ENCODE measurements around the gene POFUT1.
A peak's percentile ranks its signal among the peaks of the same experiment; 100 is the strongest.
"Not testable (repeated sequence)": the region's sequence is repeated elsewhere in the genome, so short reads cannot be mapped to it uniquely, and the experiment has no call there.

The POFUT1 gene

DNA sequence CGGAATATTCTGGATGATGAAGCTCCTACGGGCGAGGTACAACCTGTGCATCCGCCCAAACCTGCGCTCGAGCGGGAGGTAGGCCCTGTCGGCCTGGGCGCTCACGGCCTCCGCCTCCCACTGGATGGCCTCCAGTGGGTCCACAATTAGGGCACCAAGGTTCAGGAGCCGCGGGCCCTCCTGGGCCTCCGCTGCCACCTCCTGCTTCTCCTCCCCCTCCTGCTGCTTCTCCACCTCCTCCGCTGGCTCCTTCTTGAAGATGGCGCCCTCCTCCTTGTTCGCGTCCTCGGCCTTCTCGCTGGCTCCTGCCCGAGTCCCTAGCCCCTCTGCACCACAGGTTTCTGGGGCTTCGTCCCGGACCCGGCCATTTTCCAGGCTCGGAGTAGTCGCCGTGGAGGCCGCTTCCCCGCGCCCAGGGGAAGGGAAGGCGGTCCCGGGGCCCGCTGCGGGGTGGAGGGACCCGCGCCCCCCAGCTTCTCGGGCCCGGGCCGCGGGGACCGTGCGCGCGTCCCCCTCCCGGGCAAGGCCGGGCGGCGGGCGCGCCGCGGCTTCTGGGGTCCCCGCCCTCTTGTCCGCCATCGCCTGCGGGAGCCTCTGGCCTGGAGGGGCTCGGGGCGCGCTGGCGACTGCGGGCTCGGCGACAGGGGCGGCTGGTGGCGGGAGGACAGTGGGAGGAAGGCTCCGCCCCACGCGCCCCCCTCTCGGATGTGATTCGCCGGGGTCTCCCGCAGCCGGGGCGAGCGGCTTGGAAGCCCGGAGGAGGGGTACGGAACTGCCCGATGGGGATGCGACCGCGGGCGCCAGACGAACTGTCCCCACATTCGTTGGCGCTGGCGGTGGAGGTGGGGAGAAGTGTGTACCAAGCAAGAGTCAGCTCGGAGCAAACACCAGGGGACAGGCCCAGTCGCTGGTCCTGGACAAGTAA, 17.7 kb upstream of the POFUT1 start:
- DNase-seq = peak; percentile 57

DNA sequence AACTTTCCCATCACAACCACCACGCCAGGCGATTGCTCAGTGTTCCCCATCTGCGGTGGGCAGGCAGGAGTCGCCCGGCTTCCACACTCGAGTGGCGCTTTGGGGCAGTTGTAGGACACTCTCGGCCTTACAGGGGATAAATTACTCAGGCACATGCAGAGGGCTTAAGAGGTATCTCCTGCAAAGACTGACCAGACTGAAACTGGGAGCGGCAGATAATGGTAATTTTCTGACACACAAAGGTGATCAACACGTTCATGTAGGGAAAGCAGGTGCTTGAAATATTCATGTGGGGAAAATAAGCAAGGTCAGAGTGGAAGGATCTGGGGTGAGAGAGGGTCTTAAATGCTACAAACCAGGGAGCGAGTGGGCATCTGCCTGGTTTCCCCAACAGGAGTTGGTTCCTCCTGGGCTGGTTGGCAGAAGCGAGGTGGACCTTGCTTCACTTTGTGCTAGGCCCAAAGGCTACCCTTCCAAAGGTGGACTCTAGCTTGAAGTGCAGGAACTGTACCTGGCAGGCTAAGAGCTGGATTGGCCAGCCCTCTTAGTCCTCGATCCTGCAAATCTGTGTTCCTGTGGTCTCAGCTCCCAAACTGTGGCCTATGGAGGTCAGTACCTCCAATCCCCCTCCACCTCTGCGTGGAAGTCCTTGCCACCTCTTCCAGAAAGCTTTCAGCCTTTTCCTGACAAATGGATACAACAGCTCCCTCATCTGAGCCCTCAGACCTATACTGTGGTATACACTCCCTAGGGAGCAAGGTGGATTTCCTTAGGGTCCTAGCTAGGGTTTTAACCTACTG, 16.9 kb upstream of the POFUT1 start:
- DNase-seq = no peak

DNA sequence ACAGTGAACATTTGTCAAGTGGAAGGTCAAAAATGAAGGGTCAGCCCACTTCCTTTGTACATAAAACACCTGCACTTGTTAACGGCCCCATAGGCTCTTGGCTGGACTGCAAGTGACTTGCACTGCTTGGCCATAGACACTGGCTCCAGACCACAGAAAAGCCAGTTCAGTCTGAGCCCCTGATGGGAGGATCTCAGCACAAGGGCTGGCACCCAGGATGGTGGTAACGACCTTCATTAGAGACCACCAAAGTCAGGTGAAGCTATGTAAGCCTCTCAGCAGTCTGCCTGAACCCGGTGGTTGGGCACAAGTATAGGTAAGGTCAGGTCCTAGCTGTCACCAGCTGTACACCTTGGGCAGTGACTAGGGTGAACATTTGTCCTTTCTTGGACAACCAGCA, 16.3 kb upstream of the POFUT1 start:
- no peak for DNase-seq

DNA sequence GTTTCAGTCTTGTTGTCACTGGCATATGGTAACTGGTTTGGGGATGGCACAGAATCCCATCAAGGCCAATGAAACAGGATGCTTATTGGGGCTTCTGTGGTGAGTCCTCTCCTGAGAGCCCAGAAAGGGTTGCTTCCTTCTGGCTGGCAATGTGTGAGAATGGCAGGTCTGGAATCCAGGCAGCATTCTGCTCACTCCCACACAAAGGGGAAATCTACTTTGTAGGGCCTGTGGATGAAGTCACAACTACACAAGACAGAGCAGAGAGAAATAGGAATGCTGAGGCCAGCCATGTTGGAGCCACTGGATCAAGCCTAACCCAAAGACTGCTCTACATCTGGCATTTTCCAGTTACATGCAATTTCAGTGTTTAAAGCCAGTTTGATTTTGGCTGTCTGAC, 15.8 kb upstream of the POFUT1 start:
- no peak for DNase-seq

DNA sequence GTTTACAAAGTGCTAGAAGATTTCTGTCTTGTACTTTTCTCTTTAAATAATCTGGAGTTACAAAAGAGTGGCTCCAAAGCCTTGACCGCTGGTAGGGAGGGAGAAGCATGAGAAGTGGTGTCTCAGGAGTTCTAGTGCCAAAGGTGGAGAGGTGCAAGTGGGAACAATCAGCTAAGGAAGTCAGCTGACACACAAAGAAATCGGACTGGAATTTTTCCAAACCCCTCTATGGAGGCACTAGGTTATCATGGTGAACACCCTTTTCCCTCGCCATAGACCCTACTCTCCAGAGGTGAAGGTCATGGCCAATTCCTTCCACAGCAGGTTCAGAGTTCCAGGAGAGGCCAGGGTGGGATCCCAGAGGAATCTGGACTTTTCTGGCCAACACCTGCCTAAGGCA, 15.0 kb upstream of the POFUT1 start:
- no peak for DNase-seq

DNA sequence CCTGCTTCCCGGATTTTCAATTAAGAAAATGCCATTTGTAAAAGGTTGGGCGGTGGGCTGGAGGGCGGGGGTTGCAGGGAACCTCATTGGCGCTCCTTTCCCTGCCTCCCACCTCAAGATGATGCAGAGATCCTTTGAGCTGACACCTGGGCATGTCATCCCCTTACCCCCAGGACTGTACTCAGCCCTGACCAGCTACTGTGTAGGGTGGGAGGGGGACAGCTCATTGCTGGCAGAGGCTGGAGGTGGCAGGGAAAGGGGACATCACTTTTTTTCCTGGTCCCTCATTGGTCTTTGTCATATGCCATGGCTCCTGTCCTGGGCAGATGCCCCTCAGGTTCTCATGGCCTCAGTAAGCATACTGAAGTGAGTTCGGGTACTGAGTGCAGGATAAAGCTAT, 14.3 kb upstream of the POFUT1 start:
- DNase-seq = not testable (repeated sequence)

DNA sequence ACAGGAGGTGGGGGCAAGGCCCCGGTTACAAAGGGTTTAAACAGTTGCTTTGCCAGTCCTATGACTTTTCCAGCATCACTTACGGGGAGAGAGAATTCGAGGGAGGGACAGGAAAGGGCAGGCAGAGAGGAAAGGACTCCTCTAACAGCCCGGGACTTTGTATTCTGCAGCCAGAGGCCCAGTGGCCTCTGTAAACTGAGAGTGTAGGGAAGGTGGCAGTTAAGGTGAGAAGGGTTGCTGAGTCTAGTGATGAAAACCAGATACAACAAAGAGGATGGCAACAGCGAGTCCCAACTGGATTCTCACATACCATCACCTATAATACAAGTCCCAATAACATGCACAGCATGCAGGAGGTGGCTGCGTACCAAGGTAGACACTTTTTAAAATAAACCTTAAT, 13.7 kb upstream of the POFUT1 start:
- DNase-seq = no peak

DNA sequence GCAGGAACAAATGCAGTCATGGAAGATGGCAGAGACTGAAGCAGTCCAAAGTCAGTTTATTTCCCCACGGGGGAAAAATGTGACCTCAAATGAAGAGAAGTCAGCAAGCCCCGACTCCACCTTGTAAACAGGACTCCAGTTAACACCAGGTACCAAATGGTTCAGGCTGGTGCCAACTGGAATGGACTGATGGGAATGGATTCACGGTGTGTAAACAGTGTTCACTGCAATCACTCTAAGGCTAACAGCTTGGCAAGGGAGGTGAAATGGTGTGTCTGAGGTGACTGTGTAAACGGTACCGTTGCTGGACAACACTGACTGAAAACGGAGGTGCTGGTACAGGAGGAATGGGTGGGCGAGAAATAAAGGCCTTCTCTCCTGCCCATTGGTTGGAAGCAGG, 12.1 kb upstream of the POFUT1 start:
- DNase-seq = no peak

DNA sequence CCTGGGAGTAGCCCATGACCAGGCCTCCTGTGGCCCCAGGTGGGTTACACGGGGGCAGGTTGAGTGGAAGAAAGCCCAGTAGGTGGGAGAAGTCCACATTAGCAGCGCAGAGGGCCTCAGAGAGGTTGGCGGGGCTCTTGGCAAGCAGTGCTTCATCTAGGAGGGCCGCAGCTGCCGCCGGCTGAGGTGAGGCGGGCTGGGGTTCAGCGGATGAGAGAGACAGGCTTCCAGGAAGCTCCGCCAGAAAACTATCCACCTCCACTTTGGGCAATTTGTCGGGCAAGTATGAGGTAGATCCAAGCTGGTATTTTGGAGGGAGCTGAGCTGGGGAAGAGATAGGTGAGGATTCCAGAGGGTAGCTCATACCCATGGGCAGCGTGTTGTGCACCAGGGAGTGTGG, 11.1 kb upstream of the POFUT1 start:
- DNase-seq = not testable (repeated sequence)

DNA sequence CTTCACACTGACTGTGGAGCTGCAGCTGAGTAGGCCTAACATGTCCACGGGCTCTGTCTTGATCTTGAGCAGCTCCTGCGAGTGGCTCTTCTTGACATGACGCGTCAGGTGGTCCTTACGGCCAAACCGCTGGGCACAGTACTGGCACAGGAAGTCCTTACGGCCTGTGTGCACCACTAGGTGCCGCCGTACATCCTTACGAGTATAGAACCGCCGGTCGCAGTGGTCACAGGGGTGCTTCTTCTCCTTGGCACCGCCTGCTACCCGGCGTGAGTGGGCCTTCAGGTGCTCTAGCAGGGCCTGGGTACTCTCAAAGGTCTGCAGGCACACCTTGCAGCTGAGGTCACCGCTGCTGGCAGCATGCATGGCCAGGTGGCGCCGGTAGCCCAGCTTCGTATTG, 10.5 kb upstream of the POFUT1 start:
- not testable (repeated sequence) for DNase-seq

DNA sequence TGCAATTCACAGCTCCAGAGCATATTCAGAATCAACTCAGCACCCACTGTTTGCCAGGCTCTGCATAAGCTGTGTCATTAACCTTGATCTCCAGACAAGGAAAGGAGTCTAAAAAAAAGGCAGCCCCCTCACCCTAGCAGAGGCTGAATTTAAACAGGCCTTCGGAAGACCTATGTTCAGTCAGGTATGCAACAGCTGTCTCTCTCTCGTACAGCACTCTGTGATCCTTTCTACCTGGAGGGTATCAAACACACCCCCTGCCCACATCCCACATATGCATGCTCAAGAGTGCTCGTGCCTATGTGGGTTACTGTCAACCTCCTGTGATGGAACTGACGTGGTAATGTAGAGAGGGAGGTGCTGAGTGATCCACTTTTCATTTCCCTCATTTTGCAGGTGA, 8.7 kb upstream of the POFUT1 start:
- DNase-seq = no peak

DNA sequence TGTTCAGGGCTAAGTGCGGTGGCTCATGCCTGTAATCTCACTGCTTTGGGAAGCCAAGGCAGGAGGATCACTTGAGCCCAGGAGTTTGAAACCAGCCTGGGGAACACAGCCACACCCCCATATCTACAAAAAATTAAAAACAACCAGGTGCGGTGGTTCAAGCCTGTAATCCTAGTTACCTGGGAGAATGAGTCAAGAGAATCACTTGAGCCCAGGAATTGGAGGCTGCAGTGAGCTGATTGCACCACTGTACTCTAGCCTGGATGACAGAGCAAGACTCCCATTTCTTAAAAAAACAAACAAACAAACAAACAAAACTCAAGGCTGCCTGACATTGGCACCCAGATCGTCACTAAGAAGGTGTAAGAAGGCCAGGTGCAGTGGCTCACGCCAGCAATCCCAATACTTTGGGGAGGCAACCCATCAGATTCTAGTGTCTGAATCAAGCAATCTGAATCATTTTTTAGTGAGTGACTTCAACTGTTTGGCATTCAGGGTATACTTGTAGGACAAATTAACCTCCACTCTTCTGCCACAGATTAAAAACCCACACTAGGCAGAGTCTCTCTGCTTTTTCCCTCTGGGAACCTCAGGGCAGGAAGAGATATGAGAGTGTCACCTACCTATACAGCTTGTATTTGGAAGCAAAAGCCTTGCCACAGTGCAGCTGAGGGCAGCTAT, 6.2 kb upstream of the POFUT1 start:
- no peak for DNase-seq

DNA sequence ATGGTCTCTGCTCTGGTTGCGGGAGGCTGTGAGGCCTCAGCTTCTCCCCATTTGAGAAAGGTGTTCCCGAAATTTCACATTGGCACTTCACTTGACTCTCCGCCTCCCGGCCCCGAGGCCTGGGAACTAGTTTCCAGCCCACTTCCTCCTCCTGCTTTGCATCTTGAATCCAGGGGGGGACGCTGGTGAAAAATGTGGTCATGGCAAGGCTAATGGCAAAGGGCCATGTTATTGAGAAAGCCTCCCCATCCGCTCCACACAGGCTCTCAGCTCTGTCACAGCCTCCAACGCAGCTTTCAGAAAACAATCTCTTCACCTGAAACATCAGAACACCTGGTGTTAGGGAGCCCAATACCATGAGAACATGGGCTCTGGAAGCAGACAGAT, 5.7 kb upstream of the POFUT1 start:
- no peak for DNase-seq

DNA sequence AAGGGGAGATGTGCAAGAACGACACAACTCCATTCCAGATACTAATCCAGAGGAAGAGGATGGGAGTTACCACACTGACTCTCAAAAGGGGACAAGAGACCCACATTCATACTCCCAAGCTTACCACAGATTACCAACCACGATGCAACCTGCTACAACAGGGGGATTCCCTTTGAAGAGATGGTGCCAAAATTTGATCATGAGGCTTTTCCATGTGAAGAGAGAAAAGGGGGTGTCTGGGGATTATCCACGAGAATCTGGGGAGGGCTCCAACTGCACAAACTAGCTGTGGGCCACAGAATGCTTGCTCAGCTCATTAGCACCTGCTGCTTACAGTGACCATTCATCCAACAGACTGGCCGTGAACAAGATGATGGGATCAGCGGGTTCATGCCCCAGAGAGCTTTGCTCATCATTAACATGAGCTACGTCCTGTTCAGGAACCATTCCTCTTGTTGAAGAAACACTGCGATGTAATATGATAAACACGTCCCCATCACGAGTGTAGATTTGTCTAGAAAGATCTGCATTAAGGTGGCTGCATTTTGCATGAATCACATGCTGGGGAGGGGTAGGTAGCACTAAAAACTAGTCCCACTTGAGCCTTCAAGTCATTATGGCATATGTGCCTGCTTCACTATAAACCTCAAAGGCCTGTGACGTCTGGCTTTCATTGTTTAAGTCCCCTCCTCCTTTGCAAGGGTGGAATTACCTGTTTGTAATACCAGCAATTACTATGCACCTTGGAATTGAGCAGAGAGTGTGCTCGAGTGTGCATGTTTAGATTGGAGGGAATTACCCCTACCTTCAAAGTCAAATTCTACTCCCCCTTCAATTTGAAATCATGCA, 4.1 kb upstream of the POFUT1 start:
- no peak for DNase-seq

DNA sequence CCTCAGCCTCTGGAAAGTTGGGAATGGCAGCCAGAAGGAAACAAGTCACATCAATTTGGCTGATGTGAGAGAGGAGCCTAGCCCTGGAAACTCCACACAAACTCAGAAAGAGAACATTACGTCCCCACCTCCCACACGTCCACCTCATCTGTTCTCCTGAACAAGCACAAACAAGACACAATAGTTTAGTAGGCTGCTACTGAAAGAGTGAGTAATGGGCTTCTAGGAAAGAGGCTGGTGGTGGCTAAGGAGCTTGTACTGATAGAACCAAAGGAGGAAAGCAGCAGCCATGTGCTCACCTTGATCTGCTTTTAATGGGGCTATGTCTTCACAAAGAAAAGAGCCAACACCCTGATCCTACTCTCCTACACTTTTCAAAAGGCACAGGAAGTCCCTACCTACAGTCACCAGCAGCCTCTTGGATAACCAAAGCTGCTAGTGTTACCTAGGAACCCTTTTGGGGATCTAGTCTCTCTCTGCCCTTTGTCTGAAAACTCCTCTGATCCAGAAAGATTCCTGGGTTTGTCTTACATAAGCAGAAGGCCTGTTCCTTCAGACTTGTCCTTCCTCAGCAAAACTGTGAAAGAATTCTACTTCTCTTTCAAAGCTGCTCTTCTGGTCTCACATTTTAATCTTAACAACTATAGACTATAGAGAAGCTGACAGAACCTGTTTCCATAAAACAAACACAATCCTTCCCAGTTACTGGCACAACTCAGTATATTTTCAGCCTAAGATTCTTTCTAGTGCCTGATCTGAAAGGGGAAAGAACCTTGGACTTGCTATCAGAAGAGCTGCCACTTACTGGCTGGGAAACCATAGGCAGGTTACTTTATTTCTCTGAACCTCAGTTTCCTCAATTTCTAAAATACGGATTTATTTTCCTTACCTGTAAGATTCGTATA, 3.2 kb upstream of the POFUT1 start:
- no peak for DNase-seq

DNA sequence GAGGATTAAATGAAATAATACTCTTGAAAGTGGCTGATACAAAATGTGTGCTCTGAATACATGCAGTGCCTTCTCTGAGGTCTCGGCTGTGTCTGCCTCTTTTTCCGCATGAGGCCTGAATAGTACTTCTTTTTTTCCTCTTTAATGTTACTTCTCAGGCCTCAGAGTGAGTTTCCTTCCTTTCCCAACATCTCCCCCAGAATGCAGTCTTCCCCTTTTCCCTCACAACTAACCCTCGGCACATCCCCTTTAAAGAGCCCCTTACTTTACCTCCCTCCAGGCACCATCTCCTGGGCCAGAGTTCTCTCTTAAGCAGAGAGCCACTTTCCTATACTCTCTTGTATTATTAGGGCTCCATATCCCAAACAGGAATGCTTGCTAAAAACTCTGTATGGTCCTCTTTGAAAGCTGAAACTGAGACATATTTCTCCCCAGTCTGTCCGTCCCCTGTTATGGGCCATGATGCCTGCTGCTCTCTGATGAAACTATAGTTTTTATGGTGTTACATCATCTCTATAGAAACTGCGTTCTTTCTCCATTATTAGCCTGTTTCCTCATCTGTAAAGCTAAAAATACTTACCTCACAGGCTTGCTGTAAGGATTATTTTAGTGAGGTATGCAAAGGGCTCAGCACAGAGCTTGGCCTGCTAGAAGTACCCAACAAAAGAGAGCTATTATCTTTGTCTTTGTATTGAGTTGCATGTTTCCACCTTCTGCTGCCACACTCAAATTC, 2.4 kb upstream of the POFUT1 start:
- DNase-seq = no peak

DNA sequence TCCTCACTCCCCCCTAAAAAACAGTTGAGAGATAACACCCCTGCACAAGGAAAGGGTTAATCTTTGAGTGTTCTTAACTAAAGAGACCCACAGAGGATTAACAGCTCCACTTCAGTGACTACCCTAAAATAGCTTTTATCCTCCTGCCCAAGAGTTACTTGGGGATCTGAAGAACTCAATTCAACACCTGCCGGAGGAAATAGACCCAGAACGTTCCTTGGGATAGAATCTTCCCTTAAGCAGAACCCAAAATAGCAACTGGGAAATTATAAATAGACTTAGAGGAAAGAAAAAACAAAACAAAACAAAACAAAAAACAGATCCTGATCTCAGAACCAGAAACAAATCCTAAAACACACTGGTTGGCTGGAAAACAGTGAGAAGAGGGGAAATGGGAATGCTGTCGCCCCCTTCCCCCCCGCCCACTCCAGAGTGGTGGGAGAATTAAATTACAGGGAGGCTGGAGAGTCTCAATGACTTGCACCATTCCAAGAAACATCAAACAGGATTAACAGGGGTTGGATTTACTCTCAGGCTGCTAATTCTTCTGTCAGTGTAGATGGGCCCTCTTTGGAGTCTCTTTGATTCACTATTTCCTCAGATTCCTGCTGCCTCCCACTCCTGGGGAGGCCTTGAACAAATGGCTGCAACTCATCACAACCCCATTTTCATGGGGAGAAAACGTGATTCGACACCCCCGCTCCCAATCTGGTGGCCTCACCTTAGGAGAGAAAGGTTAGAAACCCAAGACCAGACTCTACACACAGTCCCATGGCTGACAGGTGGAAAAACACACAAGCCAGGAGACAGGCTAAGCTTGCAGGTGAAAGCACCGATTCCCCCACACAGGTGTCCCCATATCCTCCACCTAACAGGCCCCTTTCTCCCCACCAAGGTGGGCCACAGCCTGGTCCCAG, 1.6 kb upstream of the POFUT1 start:
- DNase-seq = no peak

DNA sequence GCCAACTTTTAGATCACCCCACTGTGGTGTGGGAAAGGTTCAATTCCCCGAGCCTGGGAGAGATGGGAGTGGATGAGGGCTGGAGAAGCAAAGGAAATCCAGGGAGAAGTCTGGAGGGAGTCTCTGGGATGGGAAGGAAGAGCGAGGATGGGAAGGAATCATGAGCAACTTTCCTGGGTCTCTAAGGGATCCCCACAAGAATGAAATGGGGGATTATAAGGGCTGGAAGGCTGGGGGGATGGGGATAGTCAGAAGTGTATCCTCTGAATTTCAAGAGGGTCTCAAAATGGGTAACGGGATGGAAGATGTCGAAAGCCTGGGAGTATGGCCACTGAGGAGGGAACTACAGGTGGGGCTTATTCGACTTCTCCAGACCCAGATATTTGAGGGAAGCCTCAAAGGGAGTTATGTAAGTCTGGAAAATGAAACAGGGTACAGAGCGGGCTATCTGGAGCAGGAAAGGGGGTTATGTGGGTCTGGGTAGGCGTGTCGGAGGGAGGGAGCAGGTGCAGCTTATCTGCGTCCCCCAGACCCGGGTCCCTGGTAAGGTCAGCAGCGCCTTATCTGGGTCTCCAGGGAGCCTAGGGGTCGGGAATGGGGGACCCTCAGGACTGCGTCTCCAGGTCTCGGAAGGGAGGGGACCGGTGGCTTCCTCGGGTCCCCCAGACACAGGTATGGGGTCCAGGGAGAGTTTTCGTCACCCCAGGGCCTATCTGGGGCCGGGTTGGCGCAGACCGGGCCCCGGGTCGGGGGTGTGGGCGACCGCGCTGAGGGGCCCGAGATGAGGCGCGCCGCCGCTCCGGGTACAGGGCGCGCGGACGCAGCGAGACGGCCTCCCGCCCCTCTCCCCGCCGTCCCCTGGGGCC, 687 bp upstream of the POFUT1 start:
- peak; percentile 15 for DNase-seq
